Lower leg skin (tissue), 4 donors: ENCODE results near the gene HS3ST4. TPM values are rescaled to one million over a fixed set of nuclear protein-coding genes. Genes with fewer than 3 reads are reported as not detected.

Source experiments
- DNase-seq, 2 donors: peaks; one replicate each; pipeline ENCODE4 v3.0.0-alpha.2; 2019; ENCODE audit warnings: low spot score in 2 of 2
- H3K4me3 ChIP-seq: fragments of 200-600 bp; sonication (generic); 2 replicates; pipeline ENCODE4 v1.5.1; 2017; ENCODE audit warnings: mild to moderate bottlenecking, low read depth; ENCODE audit not compliant: poor library complexity, severe bottlenecking
- CTCF ChIP-seq, 3 donors: fragments of 450-650 bp; IDR thresholded peaks; one replicate each; pipeline ENCODE4 v1.5.1; 2016; ENCODE audit warnings: antibody characterized with exemption in 3 of 3, mild to moderate bottlenecking in 3 of 3, moderate library complexity in 2 of 3
- POLR2A ChIP-seq, 2 donors: fragments of 450-650 bp; IDR thresholded peaks; one replicate each; pipeline ENCODE4 v1.6.1; 2016 to 2017; ENCODE audit warnings: antibody characterized with exemption in 2 of 2, mild to moderate bottlenecking in 1 of 2, moderate library complexity in 1 of 2
- WGBS, 2 donors: methylation state at CpG; one replicate each; pipeline ENCODE4 v1.1.5; 2018; 5-methylcytosine and 5-hydroxymethylcytosine counted together
- intact Hi-C: fragments of 100-400 bp; cut with DNase I; formaldehyde crosslinking; loops from one replicate; pipeline ENCODE4 v1.15.0; 2023; ENCODE audit warnings: low total_unique reads
- total RNA-seq, 4 donors: library from RNA; depleted of rRNA; stranded (reverse); fragments of >200 nt; gene quantifications; one replicate each; pipeline ENCODE4 v1.1.0, GENCODE V29; 2016

The HS3ST4 gene
- total RNA-seq, 4 donors from 2014 or later = 0.17 to 2.4 (median 0.84) TPM; not detected in 1

- TF ChIP-seq POLR2A (IDR thresholded peaks at IDR 0.05) = no peak
- no peak for TF ChIP-seq CTCF (IDR thresholded peaks at IDR 0.05)
- no peak overlapping the region for H3K4me3 ChIP-seq
- intact Hi-C loops = no loop called here
- 64 to 81% methylated on average over 1 of the region's 1 CpG for WGBS, 2 donors
- DNase-seq = no peak
These were observed 436.5 kb downstream of the HS3ST4 start for GRCh38 chr16:26128296-26128695.

- TF ChIP-seq CTCF (IDR thresholded peaks at IDR 0.05) = no peak
- no peak for TF ChIP-seq POLR2A (IDR thresholded peaks at IDR 0.05)
- intact Hi-C loops = no loop called here
- DNase-seq = no peak
- 64 to 79% methylated on average over 9 of the region's 9 CpGs for WGBS, 2 donors
- H3K4me3 ChIP-seq = no peak overlapping the region
These were observed 438.2 kb downstream of the HS3ST4 start for GRCh38 chr16:26129997-26130396.

GRCh38 chr16:26133416-26134093 lies 441.8 kb downstream of the HS3ST4 start:
- intact Hi-C loops = no loop called here
- no peak for DNase-seq
- H3K4me3 ChIP-seq = no peak overlapping the region
- WGBS, 2 donors = 11 to 19% methylated on average over 5 of the region's 5 CpGs
- TF ChIP-seq POLR2A (IDR thresholded peaks at IDR 0.05) (no peak), CTCF (IDR thresholded peaks at IDR 0.05) (no peak)

- intact Hi-C loops = no loop called here
- no peak for DNase-seq
- WGBS, 2 donors = 71 to 72% methylated on average over 2 of the region's 2 CpGs
- TF ChIP-seq CTCF (IDR thresholded peaks at IDR 0.05) (no peak), POLR2A (IDR thresholded peaks at IDR 0.05) (no peak)
- H3K4me3 ChIP-seq = no peak overlapping the region
These were observed 442.8 kb downstream of the HS3ST4 start for GRCh38 chr16:26134588-26134987.

GRCh38 chr16:26137956-26138355 lies 446.2 kb downstream of the HS3ST4 start:
- no peak overlapping the region for H3K4me3 ChIP-seq
- no peak for DNase-seq
- intact Hi-C loops = no loop called here
- TF ChIP-seq POLR2A (IDR thresholded peaks at IDR 0.05) (no peak), CTCF (IDR thresholded peaks at IDR 0.05) (no peak)
- 86 to 90% methylated on average over 2 of the region's 2 CpGs for WGBS, 2 donors

DNA sequence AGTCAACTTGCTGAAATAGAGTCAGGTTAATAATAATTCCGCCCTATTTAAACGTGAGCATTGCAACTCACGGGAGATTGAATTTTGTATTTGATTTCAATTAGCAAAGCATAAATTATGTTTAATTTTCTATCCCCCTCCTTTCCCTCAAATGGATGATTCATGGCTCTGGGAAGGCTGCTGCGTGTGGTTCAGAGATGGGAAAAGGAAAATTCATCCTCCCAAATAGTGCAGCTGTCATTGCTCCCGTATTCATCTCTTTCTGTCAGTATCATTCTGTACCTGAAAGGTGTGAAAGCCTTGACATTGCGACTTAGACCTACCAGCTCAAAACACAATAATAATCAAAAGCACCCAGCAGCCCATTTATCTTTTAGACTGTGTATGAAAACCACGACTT lies 447.3 kb downstream of the HS3ST4 start:
- DNase-seq = no peak
- WGBS, 2 donors = 62 to 64% methylated on average over 7 of the region's 7 CpGs
- no peak overlapping the region for H3K4me3 ChIP-seq
- intact Hi-C loops = no loop called here
- TF ChIP-seq POLR2A (IDR thresholded peaks at IDR 0.05) (no peak), CTCF (IDR thresholded peaks at IDR 0.05) (no peak)
